ENCODE results near the gene TGFBR3. TPM values are rescaled to one million over a fixed set of nuclear protein-coding genes. Genes with fewer than 3 reads are reported as not detected.

The TGFBR3 gene
- total and polyA plus RNA-seq, 2 of the 13 experiments (the other 11 are each of a cell fraction or from before 2014, with no cell fraction given): 76.5 to 195 TPM

DNA sequence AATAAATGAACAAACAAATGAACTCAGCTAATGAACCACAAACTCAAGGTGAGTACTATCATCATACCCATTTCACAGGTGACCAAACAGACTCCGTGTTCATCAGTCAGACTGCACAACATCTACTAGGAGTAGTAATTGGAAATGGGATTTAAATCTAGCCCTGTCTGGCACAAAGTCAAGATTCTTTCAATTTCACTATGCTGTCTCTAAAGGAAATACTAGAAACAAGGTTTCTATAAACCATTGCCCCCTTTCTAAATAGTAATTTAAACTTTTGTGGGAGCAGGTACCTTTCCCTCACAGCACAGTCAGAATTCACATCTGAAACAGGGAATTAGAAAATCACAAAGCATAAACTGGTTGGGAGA lies 160.3 kb downstream of the TGFBR3 start:
- intact Hi-C loops (cut with micrococcal nuclease; ENCODE audit: unreplicated experiment): no loop called here
- no peaks in the 10 kb centered on the region for H3K27me3 ChIP-seq (ENCODE audit: control insufficient read depth in 1 of 2, insufficient read depth in 2 of 2, low read length in 2 of 2)
- in situ Hi-C loops (cut with HindIII; ENCODE audit: extremely low pct_ligation_motif_present, low pct_unique_long_range_greater_than_20kb): no loop called here
- H3K79me2 ChIP-seq (ENCODE audit: insufficient read depth, low read length): no peaks in the 10 kb centered on the region
- no peak overlapping the region for H3K9ac ChIP-seq (ENCODE audit: insufficient read depth, low read depth, low read length)
- FAIRE-seq (no peak), DNase-seq (ENCODE audit: low spot score) (no peak), ATAC-seq (no peak)
- POLR2A ChIA-PET: no interaction called here
- H3K4me2 ChIP-seq (ENCODE audit: low read depth, low read length): no peak overlapping the region
- no peak overlapping the region for H3K27ac ChIP-seq (ENCODE audit: extremely low read length, insufficient read depth, low read length)
- no peaks in the 10 kb centered on the region for H3K9me3 ChIP-seq (ENCODE audit: low read length)
- H4K20me1 ChIP-seq (ENCODE audit: insufficient read depth, low read length): no peaks in the 10 kb centered on the region; the same call in 1 of the 2 replicates
- peaks cover 22% of the 10 kb centered on the region for H3K4me1 ChIP-seq (ENCODE audit: insufficient read depth, low read length)
- CTCF ChIA-PET (ENCODE audit: low intra/inter-chr PET ratio, low total read pairs): no interaction called here
- H3K36me3 ChIP-seq (replicated peaks in 1 of 2; ENCODE audit: control insufficient read depth in 1 of 2, insufficient read depth in 2 of 2, low read length in 2 of 2): peaks cover 16 to 86% of the 10 kb centered on the region in 2 experiments
- no TSS peak for BruUV-seq (replicated peaks)
- WGBS (ENCODE audit: low lambda C conversion rate): 100% methylated on average over 1 of the region's 1 CpG
- H2AFZ ChIP-seq (ENCODE audit: low read length): no peak overlapping the region
- H3K4me3 ChIP-seq (replicated peaks in 1 of 3; ENCODE audit: insufficient read depth in 1 of 3, low read depth in 2 of 3, low read length in 3 of 3): no peak overlapping the region
- TF ChIP-seq ZNF10 (CRISPR knock-in tag; IDR thresholded peaks at IDR 0.05; ENCODE audit: borderline replicate concordance, low read depth) (no peak), ZNF678 (CRISPR knock-in tag; IDR thresholded peaks at IDR 0.05) (no peak), CAMTA2 (CRISPR knock-in tag; IDR thresholded peaks at IDR 0.05; ENCODE audit: borderline replicate concordance) (no peak), ZNF326 (CRISPR knock-in tag; IDR thresholded peaks at IDR 0.05; ENCODE audit: borderline replicate concordance) (no peak), PRPF4 (IDR thresholded peaks at IDR 0.05; ENCODE audit: low read depth, low read length, poor library complexity, severe bottlenecking) (no peak), ZNF609 (CRISPR knock-in tag; IDR thresholded peaks at IDR 0.05; ENCODE audit: borderline replicate concordance) (no peak), NFRKB (IDR thresholded peaks at IDR 0.05) (no peak), CEBPG (CRISPR knock-in tag; IDR thresholded peaks at IDR 0.05) (no peak), GTF2F1 (IDR thresholded peaks at IDR 0.05; ENCODE audit: low read length) (no peak), ZNF280D (CRISPR knock-in tag; IDR thresholded peaks at IDR 0.05) (no peak)
- TF ChIP-seq, protein P1, sequence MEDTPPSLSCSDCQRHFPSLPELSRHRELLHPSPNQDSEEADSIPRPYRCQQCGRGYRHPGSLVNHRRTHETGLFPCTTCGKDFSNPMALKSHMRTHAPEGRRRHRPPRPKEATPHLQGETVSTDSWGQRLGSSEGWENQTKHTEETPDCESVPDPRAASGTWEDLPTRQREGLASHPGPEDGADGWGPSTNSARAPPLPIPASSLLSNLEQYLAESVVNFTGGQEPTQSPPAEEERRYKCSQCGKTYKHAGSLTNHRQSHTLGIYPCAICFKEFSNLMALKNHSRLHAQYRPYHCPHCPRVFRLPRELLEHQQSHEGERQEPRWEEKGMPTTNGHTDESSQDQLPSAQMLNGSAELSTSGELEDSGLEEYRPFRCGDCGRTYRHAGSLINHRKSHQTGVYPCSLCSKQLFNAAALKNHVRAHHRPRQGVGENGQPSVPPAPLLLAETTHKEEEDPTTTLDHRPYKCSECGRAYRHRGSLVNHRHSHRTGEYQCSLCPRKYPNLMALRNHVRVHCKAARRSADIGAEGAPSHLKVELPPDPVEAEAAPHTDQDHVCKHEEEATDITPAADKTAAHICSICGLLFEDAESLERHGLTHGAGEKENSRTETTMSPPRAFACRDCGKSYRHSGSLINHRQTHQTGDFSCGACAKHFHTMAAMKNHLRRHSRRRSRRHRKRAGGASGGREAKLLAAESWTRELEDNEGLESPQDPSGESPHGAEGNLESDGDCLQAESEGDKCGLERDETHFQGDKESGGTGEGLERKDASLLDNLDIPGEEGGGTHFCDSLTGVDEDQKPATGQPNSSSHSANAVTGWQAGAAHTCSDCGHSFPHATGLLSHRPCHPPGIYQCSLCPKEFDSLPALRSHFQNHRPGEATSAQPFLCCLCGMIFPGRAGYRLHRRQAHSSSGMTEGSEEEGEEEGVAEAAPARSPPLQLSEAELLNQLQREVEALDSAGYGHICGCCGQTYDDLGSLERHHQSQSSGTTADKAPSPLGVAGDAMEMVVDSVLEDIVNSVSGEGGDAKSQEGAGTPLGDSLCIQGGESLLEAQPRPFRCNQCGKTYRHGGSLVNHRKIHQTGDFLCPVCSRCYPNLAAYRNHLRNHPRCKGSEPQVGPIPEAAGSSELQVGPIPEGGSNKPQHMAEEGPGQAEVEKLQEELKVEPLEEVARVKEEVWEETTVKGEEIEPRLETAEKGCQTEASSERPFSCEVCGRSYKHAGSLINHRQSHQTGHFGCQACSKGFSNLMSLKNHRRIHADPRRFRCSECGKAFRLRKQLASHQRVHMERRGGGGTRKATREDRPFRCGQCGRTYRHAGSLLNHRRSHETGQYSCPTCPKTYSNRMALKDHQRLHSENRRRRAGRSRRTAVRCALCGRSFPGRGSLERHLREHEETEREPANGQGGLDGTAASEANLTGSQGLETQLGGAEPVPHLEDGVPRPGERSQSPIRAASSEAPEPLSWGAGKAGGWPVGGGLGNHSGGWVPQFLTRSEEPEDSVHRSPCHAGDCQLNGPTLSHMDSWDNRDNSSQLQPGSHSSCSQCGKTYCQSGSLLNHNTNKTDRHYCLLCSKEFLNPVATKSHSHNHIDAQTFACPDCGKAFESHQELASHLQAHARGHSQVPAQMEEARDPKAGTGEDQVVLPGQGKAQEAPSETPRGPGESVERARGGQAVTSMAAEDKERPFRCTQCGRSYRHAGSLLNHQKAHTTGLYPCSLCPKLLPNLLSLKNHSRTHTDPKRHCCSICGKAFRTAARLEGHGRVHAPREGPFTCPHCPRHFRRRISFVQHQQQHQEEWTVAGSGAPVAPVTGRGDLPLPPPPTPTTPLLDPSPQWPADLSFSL (CRISPR knock-in tag; IDR thresholded peaks at IDR 0.05): no peak
